Astrocyte (in vitro differentiated cells and primary cell): ENCODE data around the gene ZNF627. TPM values are rescaled to one million over a fixed set of nuclear protein-coding genes. Genes with fewer than 3 reads are reported as not detected.

Experiments used
- DNase-seq: peaks from one replicate; pipeline ENCODE4 v3.0.0-alpha.2; 2010; ENCODE audit warnings: low read depth
- FAIRE-seq: peaks from 2 replicates; lab custom pipeline; 2011; peaks lifted over from hg19 to GRCh38; lab: Jason Lieb, UNC
- H2AFZ ChIP-seq: 2 replicates; pipeline ENCODE4 v1.6.0; 2012; ENCODE audit warnings: low read depth, low read length, inconsistent platforms
- H3K27ac ChIP-seq: 2 replicates; pipeline ENCODE4 v1.5.1; 2011; ENCODE audit warnings: low read depth, low read length, inconsistent platforms
- H3K27me3 ChIP-seq: 2 replicates; pipeline ENCODE4 v1.6.0; 2011; ENCODE audit warnings: low read length, inconsistent platforms; ENCODE audit not compliant: insufficient read depth
- H3K36me3 ChIP-seq: 2 replicates; pipeline ENCODE4 v1.5.1; 2011; ENCODE audit warnings: low read length, inconsistent platforms; ENCODE audit not compliant: insufficient read depth
- H3K4me1 ChIP-seq: 2 replicates; pipeline ENCODE4 v1.5.1; 2011; ENCODE audit warnings: low read length, inconsistent platforms; ENCODE audit not compliant: insufficient read depth
- H3K4me2 ChIP-seq: 2 replicates; pipeline ENCODE4 v1.6.0; 2012; ENCODE audit warnings: low read length, inconsistent platforms
- H3K4me3 ChIP-seq: 2 replicates; pipeline ENCODE4 v1.5.1; 2011; ENCODE audit warnings: low read depth, mild to moderate bottlenecking, low read length, inconsistent platforms; ENCODE audit not compliant: insufficient read depth
- H3K79me2 ChIP-seq: 2 replicates; pipeline ENCODE4 v1.6.0; 2012; ENCODE audit warnings: mild to moderate bottlenecking, low read length, inconsistent platforms; ENCODE audit not compliant: insufficient read depth
- H3K9ac ChIP-seq: 2 replicates; pipeline ENCODE4 v1.6.0; 2012; ENCODE audit warnings: mild to moderate bottlenecking, low read length, inconsistent platforms
- H3K9me3 ChIP-seq: 2 replicates; pipeline ENCODE4 v1.5.1; 2012; ENCODE audit warnings: low read depth, mild to moderate bottlenecking, low read length, inconsistent platforms; ENCODE audit not compliant: insufficient read depth
- H4K20me1 ChIP-seq: 2 replicates; pipeline ENCODE4 v1.6.0; 2012; ENCODE audit warnings: low read length, inconsistent platforms; ENCODE audit not compliant: insufficient read depth
- H3K27ac Mint-ChIP-seq: one replicate; pipeline ENCODE4 v1.8.0; 2021; ENCODE audit warnings: mild to moderate bottlenecking, mixed read lengths; ENCODE audit not compliant: unreplicated experiment
- H3K27me3 Mint-ChIP-seq: one replicate; pipeline ENCODE4 v1.8.0; 2021; ENCODE audit warnings: low read depth, mixed read lengths; ENCODE audit not compliant: unreplicated experiment
- H3K36me3 Mint-ChIP-seq: one replicate; pipeline ENCODE4 v1.8.0; 2021; ENCODE audit warnings: low read depth, mixed read lengths; ENCODE audit not compliant: unreplicated experiment
- H3K4me1 Mint-ChIP-seq: one replicate; pipeline ENCODE4 v1.8.0; 2021; ENCODE audit warnings: low read depth, mixed read lengths; ENCODE audit not compliant: unreplicated experiment
- H3K4me3 Mint-ChIP-seq: one replicate; pipeline ENCODE4 v1.8.0; 2021; ENCODE audit warnings: mild to moderate bottlenecking, moderate library complexity, mixed read lengths; ENCODE audit not compliant: unreplicated experiment
- H3K9me3 Mint-ChIP-seq: one replicate; pipeline ENCODE4 v1.8.0; 2021; ENCODE audit warnings: mild to moderate bottlenecking, mixed read lengths; ENCODE audit not compliant: unreplicated experiment
- CTCF ChIP-seq: IDR thresholded peaks from 2 replicates; pipeline ENCODE4 v1.5.1; 2011; ENCODE audit warnings: low read depth, mild to moderate bottlenecking, inconsistent platforms, low read length, moderate library complexity; ENCODE audit not compliant: insufficient read depth
- EZH2 ChIP-seq: IDR thresholded peaks from 2 replicates; pipeline ENCODE4 v1.6.1; 2012; ENCODE audit warnings: mild to moderate bottlenecking, low read length, inconsistent platforms; ENCODE audit not compliant: insufficient read depth
- total RNA-seq: library from RNA; stranded (reverse); gene quantifications from 2 replicates; pipeline ENCODE4 v1.2.1, GENCODE V29; 2021

Gene ZNF627
- total RNA-seq, 1 donor from 2014 or later: 20.5 TPM

GRCh38 chr19:11642902-11643301, 45.6 kb downstream of the ZNF627 start:
- Histone ChIP-seq H3K36me3 (no peaks in the 10 kb centered on the region), H3K79me2 (peaks cover 3% of the 10 kb centered on the region), H3K4me1 (no peaks in the 10 kb centered on the region), H3K27ac (no peak overlapping the region), H3K27me3 (no peaks in the 10 kb centered on the region), H3K9ac (no peak overlapping the region), H2AFZ (no peak overlapping the region), H3K4me2 (no peak overlapping the region), H3K4me3 (no peak overlapping the region), H4K20me1 (no peaks in the 10 kb centered on the region), H3K9me3 (no peaks in the 10 kb centered on the region)
- no peak for FAIRE-seq
- Mint-ChIP-seq H3K36me3 (no peaks in the 10 kb centered on the region), H3K9me3 (peaks cover 1% of the 10 kb centered on the region), H3K27ac (no peak overlapping the region), H3K27me3 (no peaks in the 10 kb centered on the region), H3K4me1 (no peaks in the 10 kb centered on the region), H3K4me3 (no peak overlapping the region)
- no peak for TF ChIP-seq CTCF
- DNase-seq: no peak

DNA sequence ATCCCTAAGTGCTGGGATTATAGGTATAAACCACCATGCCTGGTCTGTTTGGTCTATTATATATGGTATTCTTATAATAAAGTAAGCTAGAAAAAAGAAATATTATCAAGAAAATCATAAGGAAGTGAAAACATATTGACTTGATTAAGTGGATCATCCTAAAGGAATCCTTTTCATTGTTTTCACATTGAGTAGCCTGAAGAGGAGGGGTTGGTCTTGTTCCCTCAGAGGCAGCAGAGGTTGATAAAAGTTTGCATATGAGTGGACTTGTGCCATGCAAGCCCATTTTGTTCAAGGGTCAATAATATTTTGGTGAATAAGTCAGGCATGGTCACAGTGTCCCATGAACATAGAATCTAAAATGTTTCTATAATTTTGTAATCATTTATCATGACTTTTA, 52.7 kb downstream of the ZNF627 start:
- H3K9ac ChIP-seq: no peak overlapping the region
- H3K27me3 ChIP-seq: no peaks in the 10 kb centered on the region
- Mint-ChIP-seq H3K27ac (no peak overlapping the region), H3K27me3 (no peaks in the 10 kb centered on the region), H3K4me3 (no peak overlapping the region), H3K9me3 (peaks cover 29% of the 10 kb centered on the region), H3K4me1 (no peaks in the 10 kb centered on the region), H3K36me3 (peaks cover 27% of the 10 kb centered on the region)
- no peak for TF ChIP-seq CTCF
- no peak for TF ChIP-seq EZH2
- no peak overlapping the region for H2AFZ ChIP-seq
- H4K20me1 ChIP-seq: no peaks in the 10 kb centered on the region
- FAIRE-seq (no peak), DNase-seq (no peak)
- H3K27ac ChIP-seq: no peak overlapping the region
- H3K9me3 ChIP-seq: peaks cover 35% of the 10 kb centered on the region
- H3K4me1 ChIP-seq: no peaks in the 10 kb centered on the region
- H3K36me3 ChIP-seq: peaks cover 7% of the 10 kb centered on the region
- no peak overlapping the region for H3K4me3 ChIP-seq
- no peaks in the 10 kb centered on the region for H3K79me2 ChIP-seq
- H3K4me2 ChIP-seq: no peak overlapping the region

DNA sequence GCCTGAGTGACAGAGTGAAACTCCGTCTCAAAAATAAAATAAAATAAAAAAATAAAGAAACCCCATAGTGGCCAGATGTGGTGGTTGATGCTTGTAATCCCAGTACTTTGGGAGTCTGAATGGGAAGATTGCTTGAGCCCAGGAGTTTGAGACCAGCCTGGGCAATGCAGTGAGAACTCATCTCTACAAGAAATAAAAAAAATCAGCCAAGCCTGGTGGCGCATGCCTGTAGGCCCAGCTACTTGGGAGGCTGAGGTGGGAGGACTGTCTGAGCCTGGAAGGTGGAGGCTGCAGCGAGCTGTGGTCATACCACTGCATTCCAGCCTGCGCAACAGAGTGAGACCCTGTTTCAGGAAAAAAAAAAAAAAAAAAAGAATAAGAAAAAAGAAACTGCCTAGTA, 53.8 kb downstream of the ZNF627 start:
- H3K27ac ChIP-seq: no peak overlapping the region
- Mint-ChIP-seq H3K9me3 (peaks cover 31% of the 10 kb centered on the region), H3K4me1 (no peaks in the 10 kb centered on the region), H3K27me3 (no peaks in the 10 kb centered on the region), H3K27ac (no peak overlapping the region), H3K4me3 (no peak overlapping the region), H3K36me3 (peaks cover 27% of the 10 kb centered on the region)
- no peaks in the 10 kb centered on the region for H4K20me1 ChIP-seq
- H3K79me2 ChIP-seq: no peaks in the 10 kb centered on the region
- no peaks in the 10 kb centered on the region for H3K27me3 ChIP-seq
- H3K4me2 ChIP-seq: no peak overlapping the region
- H3K9me3 ChIP-seq: peaks cover 41% of the 10 kb centered on the region
- H3K4me3 ChIP-seq: no peak overlapping the region
- no peak overlapping the region for H3K9ac ChIP-seq
- H3K36me3 ChIP-seq: peaks cover 7% of the 10 kb centered on the region
- H3K4me1 ChIP-seq: no peaks in the 10 kb centered on the region
- H2AFZ ChIP-seq: no peak overlapping the region
- no peak for TF ChIP-seq CTCF
- no peak for TF ChIP-seq EZH2
- FAIRE-seq: no peak
- no peak for DNase-seq
